HG03025 (cell line): ENCODE results near the gene SNTG2.
"Not testable (repeated sequence)": the region's sequence is repeated elsewhere in the genome, so short reads cannot be mapped to it uniquely, and the experiment has no call there.

Source experiments
- ATAC-seq: cut with Tn5 transposase; IDR thresholded peaks from one replicate; pipeline ENCODE4 v1.9.1; 2021; ENCODE audit warnings: mild to moderate bottlenecking, moderate library complexity; ENCODE audit not compliant: unreplicated experiment, low FRiP score

Gene SNTG2

GRCh38 chr2:1390118-1390517, 439.5 kb downstream of the SNTG2 start:
- not testable (repeated sequence) for ATAC-seq

DNA sequence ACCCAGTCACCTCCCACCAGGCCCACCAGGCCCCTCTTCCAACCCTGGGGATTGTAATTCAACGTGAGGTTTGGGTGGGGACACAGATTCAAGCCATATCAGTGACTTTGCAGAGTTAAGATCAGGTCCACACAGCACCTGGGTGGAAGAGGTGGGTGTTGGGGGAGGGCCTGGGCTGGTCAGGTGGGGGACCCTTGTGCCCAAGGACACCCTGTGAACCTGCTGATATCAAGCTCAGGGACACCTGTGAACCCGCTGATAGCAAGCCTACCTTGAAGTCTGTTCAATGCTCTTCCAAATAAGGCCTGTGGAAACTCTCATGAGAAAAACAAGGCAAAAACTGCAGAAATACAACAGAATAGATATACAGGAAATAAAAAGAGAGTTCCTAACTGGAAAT, 442.7 kb downstream of the SNTG2 start:
- no peak for ATAC-seq

- no peak for ATAC-seq
Measured at GRCh38 chr2:1394709-1395408, 444.2 kb downstream of the SNTG2 start.

GRCh38 chr2:1397350-1397749, 446.7 kb downstream of the SNTG2 start:
- ATAC-seq, result no peak

GRCh38 chr2:1398191-1398590, 447.5 kb downstream of the SNTG2 start:
- ATAC-seq, result no peak

DNA sequence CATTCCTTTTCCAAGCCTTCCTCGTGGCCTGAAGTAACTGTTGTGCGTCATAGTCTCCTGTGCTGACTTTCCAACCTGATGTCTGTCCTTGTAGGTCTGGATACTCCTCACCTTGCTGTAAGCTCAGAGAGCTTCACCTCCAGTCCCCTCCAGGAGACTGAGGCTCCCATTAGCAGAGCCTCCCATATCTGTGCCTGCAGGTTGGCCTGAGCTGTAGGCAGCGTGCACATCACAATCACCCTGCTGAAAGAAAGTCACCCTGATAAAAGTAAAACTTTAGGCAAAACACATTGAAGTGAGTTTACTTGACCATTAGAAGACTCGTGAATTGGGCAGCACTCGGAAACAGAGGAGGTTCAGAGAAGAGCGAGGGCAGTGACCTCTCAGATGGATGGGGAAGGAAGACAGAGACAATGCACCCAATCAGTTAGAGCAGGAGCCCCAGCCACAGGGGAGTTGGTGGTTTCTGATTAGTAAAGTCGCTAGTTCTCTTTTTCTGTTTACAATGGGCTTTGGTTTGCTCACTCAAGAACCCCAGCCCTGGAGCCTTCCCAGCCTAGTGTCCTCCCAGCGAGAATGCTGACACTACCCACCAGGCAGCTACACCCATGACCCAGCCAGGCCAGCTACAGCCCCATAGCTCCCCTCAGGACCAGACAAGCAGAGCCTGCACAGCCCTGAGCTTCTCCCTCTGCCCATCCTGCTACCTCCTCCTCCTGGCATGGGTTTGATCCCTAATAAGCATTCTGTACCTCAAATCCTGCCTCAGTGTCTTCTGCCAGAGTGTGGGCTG, 450.5 kb downstream of the SNTG2 start:
- no peak for ATAC-seq

GRCh38 chr2:1402064-1402463, 451.4 kb downstream of the SNTG2 start:
- no peak for ATAC-seq

GRCh38 chr2:1403565-1403964, 452.9 kb downstream of the SNTG2 start:
- no peak for ATAC-seq

DNA sequence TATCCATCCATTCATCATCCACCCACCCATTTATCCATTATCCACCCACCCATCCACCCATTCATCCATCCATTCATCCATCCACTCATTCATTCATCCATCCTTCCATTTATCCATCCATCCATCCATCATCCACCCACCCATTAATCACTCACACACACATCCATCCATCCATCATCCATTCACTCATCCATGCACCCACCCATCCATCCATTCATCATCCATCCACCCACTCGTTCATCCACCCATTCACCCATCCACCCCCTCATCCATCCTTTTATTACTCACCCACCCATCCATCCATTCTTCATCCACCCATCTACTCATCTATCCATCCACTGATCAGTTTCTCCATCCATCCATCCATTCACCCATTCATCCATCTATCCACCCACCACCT, 454.5 kb downstream of the SNTG2 start:
- ATAC-seq, result no peak

GRCh38 chr2:1405967-1406366, 455.3 kb downstream of the SNTG2 start:
- ATAC-seq, result no peak

GRCh38 chr2:1406434-1406833, 455.8 kb downstream of the SNTG2 start:
- no peak for ATAC-seq

DNA sequence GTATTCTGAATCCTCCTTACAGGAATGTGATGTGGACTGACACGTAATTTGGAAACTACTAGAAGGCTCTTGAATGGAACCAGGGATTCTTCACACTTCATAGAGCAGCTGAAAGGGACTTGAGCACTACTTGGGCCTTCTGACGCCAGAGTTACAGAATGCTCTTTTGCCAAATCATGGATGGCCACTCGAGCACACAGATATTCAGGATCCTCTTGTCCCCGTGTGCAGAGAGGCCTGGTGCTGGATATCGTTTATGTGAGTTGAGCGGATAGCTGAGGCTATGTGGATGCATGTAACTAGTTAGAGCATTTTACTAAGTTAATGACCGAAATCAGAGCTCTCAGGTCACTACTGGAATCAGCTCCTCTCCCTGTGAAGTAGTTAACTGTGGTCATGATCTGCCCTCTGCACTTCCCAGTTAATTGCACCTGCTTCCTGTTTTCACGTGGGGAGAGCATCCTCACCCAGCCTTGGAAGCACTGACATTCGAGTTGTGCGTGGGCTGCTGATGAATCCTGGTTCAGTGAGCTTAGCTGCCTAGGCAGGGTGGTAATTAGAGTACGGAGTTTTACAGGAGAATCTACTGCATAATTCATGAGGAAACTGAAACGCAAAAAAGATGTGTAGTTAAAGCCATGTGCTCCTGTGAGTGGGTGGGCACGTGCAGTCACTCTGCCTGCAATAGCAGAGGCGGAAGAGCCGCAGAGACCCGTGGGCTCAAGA, 457.5 kb downstream of the SNTG2 start:
- no peak for ATAC-seq

- no peak for ATAC-seq
Measured at GRCh38 chr2:1413156-1413710, 462.6 kb downstream of the SNTG2 start, which contains the start of gene TPO. Gene TPO, plus strand, starts transcription at chr2:1413463. Its CDS starts 946 bp downstream, at chr2:1414409.

DNA sequence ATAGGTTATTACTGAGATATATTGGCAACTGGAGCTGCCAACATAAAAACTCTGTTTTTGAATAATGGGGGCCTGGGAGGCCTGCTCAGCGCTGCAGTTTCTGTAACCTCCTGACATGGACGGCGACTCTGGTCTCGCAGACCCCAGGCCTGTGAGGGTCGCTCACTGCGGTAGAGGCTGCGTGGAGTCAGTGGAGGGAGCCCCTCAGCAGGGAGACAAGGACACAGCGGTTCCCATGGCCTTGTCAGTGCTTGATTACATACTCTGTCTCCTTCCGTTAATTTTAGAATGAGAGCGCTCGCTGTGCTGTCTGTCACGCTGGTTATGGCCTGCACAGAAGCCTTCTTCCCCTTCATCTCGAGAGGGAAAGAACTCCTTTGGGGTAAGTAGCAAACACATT, 463.5 kb downstream of the SNTG2 start:
- ATAC-seq, result no peak

DNA sequence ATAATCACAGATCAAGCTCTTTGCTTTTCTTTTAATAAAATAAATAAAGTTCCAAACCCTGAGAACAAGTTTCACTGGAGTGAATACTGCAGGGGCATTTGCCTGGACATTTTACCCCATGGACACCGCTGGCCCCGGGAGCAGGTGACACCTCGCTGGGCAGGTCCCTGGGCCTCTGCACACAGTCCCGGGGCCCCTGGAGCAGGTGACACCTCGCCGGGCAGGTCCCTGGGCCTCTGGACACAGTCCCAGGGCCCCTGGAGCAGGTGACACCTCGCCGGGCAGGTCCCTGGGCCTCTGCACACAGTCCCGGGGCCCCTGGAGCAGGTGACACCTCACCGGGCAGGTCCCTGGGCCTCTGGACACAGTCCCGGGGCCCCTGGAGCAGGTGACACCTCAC, 464.3 kb downstream of the SNTG2 start:
- not testable (repeated sequence) for ATAC-seq

GRCh38 chr2:1415501-1415900, 464.9 kb downstream of the SNTG2 start:
- ATAC-seq, result no peak
